PC-9 (cell line): ENCODE results near the gene FNDC1. TPM values are rescaled to one million over a fixed set of nuclear protein-coding genes. Genes with fewer than 3 reads are reported as not detected.

Source experiments
- BruUV-seq: library from RNA; stranded (reverse); fragments of 400-500 nt; replicated peaks from 2 replicates; lab custom pipeline; 2021; lab: Mats Ljungman, UMichigan
- CTCF ChIA-PET: fragments of 300-600 bp; sonication (Branson Sonifier 250); formaldehyde crosslinking; loops from one replicate; lab custom pipeline; 2022; ENCODE audit warnings: antibody characterized with exemption; lab: Charles Lee
- POLR2A ChIA-PET: fragments of 300-600 bp; sonication (Branson Sonifier 250); formaldehyde crosslinking; loops from one replicate; lab custom pipeline; 2022; ENCODE audit warnings: antibody characterized with exemption; ENCODE audit not compliant: unreplicated experiment; lab: Charles Lee
- DNase-seq, 2 experiments: peaks; one replicate each; pipeline versions ENCODE4 v3.0.0 to v3.0.0-alpha.2; 2015 to 2022; ENCODE audit warnings: mixed read lengths in 1 of 2
- H2AFZ ChIP-seq: fragments of 200-600 bp; sonication (generic); 2 replicates; pipeline ENCODE4 v1.8.1; 2017; ENCODE audit warnings: antibody characterized with exemption
- H3F3A ChIP-seq: fragments of 200-600 bp; sonication (generic); 2 replicates; pipeline ENCODE4 v1.8.1; 2017; ENCODE audit warnings: antibody characterized with exemption, mild to moderate bottlenecking, low read depth; ENCODE audit not compliant: insufficient read depth
- H3K27ac ChIP-seq: fragments of 200-600 bp; sonication (generic); 2 replicates; pipeline ENCODE4 v1.6.1; 2016; ENCODE audit warnings: mixed run types
- H3K27me3 ChIP-seq: fragments of 200-600 bp; sonication (generic); 2 replicates; pipeline ENCODE4 v1.6.1; 2016; ENCODE audit warnings: low read depth, mixed run types; ENCODE audit not compliant: insufficient read depth
- H3K36me3 ChIP-seq: fragments of 200-600 bp; sonication (generic); 2 replicates; pipeline ENCODE4 v1.6.1; 2016; ENCODE audit warnings: low read depth, mixed run types
- H3K4me1 ChIP-seq: fragments of 200-600 bp; sonication (generic); replicated peaks from 2 replicates; pipeline ENCODE4 v1.6.1; 2016; ENCODE audit warnings: mixed run types; ENCODE audit not compliant: insufficient read depth
- H3K4me2 ChIP-seq: fragments of 200-600 bp; sonication (generic); 2 replicates; pipeline ENCODE4 v1.6.1; 2017; ENCODE audit warnings: mixed run types
- H3K4me3 ChIP-seq: fragments of 200-600 bp; sonication (generic); 2 replicates; pipeline ENCODE4 v1.6.1; 2016; ENCODE audit warnings: mixed run types
- H3K79me2 ChIP-seq: fragments of 200-600 bp; sonication (generic); 2 replicates; pipeline ENCODE4 v1.6.1; 2017; ENCODE audit warnings: low read depth, mixed run types
- H3K9me2 ChIP-seq: fragments of 200-600 bp; sonication (generic); 2 replicates; pipeline ENCODE4 v1.8.1; 2017; ENCODE audit warnings: mild to moderate bottlenecking; ENCODE audit not compliant: insufficient read depth
- H3K9me3 ChIP-seq: fragments of 200-600 bp; sonication (generic); 2 replicates; pipeline ENCODE4 v1.8.1; 2016; ENCODE audit warnings: low read depth; ENCODE audit not compliant: insufficient read depth
- H4K20me1 ChIP-seq: fragments of 200-600 bp; sonication (generic); 2 replicates; pipeline ENCODE4 v1.8.1; 2017; ENCODE audit not compliant: insufficient read depth
- EZH2 ChIP-seq: fragments of 200-600 bp; sonication (generic); IDR thresholded peaks from 2 replicates; pipeline ENCODE4 v1.8.0; 2017; ENCODE audit warnings: antibody characterized with exemption, low read depth
- intact Hi-C: fragments of 100-400 bp; cut with micrococcal nuclease; formaldehyde crosslinking; loops from one replicate; pipeline ENCODE4 v1.10.0; 2022; ENCODE audit not compliant: unreplicated experiment
- total RNA-seq: library from RNA; stranded (reverse); gene quantifications from 2 replicates; pipeline ENCODE4 v1.2.3, GENCODE V29; 2021
- TF ChIP-seq, protein P1 (sequence below): fragments of 200-600 bp; sonication (generic); conservative IDR thresholded peaks from 2 replicates; pipeline ENCODE4 v1.6.1; 2017; ENCODE audit warnings: mixed run types, antibody characterized with exemption, mild to moderate bottlenecking, moderate library complexity

FNDC1 gene
- total RNA-seq, 1 experiment from 2014 or later = not detected

DNA sequence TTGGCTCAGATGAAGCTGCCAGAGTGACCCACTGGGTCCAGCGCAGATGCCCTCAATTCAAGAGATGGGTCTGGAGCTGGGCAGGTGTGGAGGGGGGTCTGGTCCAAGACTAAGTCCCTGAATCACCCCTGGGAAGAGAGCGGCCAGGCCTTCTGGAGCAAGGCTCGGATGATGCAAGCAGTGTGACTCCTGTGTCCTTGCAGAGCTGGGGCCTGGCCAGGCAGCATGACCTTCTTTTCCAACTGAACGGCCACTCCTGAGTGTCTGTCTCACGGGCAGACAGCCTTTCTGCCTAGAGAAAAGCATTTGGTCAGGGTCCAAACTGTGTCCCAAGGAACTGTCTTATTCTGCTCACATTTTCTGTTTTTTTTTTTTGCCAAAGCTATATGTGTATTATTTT is 42.6 kb upstream of the FNDC1 start:
- no peak overlapping the region for H2AFZ ChIP-seq
- POLR2A ChIA-PET = no interaction called here

GRCh38 chr6:159127701-159128100 is 41.5 kb upstream of the FNDC1 start:
- DNase-seq = no peak
- intact Hi-C loops = no loop called here
- Histone ChIP-seq H3K9me2 (no peaks in the 10 kb centered on the region), H3K79me2 (no peaks in the 10 kb centered on the region), H3K4me2 (no peak overlapping the region), H3K36me3 (no peaks in the 10 kb centered on the region), H3K27ac (no peak overlapping the region), H2AFZ (no peak overlapping the region), H3K9me3 (no peaks in the 10 kb centered on the region), H4K20me1 (no peaks in the 10 kb centered on the region), H3F3A (no peaks in the 10 kb centered on the region), H3K4me3 (no peak overlapping the region), H3K4me1 (no peaks in the 10 kb centered on the region), H3K27me3 (no peaks in the 10 kb centered on the region)
- no TSS peak for BruUV-seq
- ChIA-PET POLR2A (interaction anchor here (0.6 to 0.7 kb wide), 2 partner anchors 10 to 381 kb away, joined by 3 to 7 read pairs; no protein-coding TSS in a partner anchor), CTCF (no interaction called here)
- TF ChIP-seq, protein P1, sequence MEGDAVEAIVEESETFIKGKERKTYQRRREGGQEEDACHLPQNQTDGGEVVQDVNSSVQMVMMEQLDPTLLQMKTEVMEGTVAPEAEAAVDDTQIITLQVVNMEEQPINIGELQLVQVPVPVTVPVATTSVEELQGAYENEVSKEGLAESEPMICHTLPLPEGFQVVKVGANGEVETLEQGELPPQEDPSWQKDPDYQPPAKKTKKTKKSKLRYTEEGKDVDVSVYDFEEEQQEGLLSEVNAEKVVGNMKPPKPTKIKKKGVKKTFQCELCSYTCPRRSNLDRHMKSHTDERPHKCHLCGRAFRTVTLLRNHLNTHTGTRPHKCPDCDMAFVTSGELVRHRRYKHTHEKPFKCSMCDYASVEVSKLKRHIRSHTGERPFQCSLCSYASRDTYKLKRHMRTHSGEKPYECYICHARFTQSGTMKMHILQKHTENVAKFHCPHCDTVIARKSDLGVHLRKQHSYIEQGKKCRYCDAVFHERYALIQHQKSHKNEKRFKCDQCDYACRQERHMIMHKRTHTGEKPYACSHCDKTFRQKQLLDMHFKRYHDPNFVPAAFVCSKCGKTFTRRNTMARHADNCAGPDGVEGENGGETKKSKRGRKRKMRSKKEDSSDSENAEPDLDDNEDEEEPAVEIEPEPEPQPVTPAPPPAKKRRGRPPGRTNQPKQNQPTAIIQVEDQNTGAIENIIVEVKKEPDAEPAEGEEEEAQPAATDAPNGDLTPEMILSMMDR = no peak
- TF ChIP-seq EZH2 = no peak

More for the DNA sequence above, 42.6 kb upstream of the FNDC1 start:
- no peaks in the 10 kb centered on the region for H3K4me1 ChIP-seq
- no peak overlapping the region for H3K27ac ChIP-seq
- no peaks in the 10 kb centered on the region for H3K36me3 ChIP-seq
- H3K27me3 ChIP-seq = no peaks in the 10 kb centered on the region
- no peaks in the 10 kb centered on the region for H3K9me2 ChIP-seq
- DNase-seq = no peak
- no peaks in the 10 kb centered on the region for H3K79me2 ChIP-seq
- H4K20me1 ChIP-seq = no peaks in the 10 kb centered on the region
- TF ChIP-seq, protein P1 = no peak
- TF ChIP-seq EZH2 = no peak
- CTCF ChIA-PET = no interaction called here
- BruUV-seq = no TSS peak
- intact Hi-C loops = no loop called here
- no peak overlapping the region for H3K4me3 ChIP-seq
- no peaks in the 10 kb centered on the region for H3F3A ChIP-seq
- no peaks in the 10 kb centered on the region for H3K9me3 ChIP-seq
- no peak overlapping the region for H3K4me2 ChIP-seq

DNA sequence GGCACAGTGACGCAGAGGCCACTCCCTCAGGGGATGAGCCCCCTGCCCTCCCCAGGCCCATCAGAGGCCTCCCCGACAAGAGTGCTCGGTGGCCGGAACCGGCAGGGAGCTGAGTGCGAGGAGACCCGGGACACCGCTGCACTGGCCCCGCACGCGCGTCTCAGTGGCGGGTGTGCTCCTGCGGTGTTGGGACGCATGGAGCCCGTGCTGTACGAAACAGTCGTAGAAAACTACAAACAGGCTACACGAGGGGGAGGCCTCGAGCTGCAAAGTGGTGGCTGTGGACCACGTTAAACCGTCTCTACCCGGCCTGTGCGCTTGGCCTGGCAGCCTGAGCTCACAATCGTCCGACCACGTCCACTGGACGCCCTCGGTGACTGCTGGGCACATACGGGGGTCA is 40.2 kb upstream of the FNDC1 start:
- no peaks in the 10 kb centered on the region for H3K9me2 ChIP-seq
- no peak overlapping the region for H3K27ac ChIP-seq
- no peaks in the 10 kb centered on the region for H3K9me3 ChIP-seq
- no TSS peak for BruUV-seq
- H2AFZ ChIP-seq = no peak overlapping the region
- TF ChIP-seq, protein P1 = no peak
- no peak for TF ChIP-seq EZH2
- H3K27me3 ChIP-seq = no peaks in the 10 kb centered on the region
- no peak overlapping the region for H3K4me2 ChIP-seq
- H3K4me1 ChIP-seq = no peaks in the 10 kb centered on the region
- POLR2A ChIA-PET = no interaction called here
- no peak for DNase-seq
- no peak overlapping the region for H3K4me3 ChIP-seq
- H4K20me1 ChIP-seq = no peaks in the 10 kb centered on the region
- no peaks in the 10 kb centered on the region for H3F3A ChIP-seq
- H3K36me3 ChIP-seq = no peaks in the 10 kb centered on the region
- CTCF ChIA-PET = no interaction called here
- intact Hi-C loops = no loop called here
- no peaks in the 10 kb centered on the region for H3K79me2 ChIP-seq
